NCI-H2196 treated with DMSO at 0.1 percent for 48 hours (cell line): ENCODE data around the gene RPLP2.

Source experiments
- DNase-seq: peaks from one replicate; lab custom pipeline; 2025; ENCODE audit not compliant: unreplicated experiment; lab: John Stamatoyannopoulos, UW

The RPLP2 gene

DNA sequence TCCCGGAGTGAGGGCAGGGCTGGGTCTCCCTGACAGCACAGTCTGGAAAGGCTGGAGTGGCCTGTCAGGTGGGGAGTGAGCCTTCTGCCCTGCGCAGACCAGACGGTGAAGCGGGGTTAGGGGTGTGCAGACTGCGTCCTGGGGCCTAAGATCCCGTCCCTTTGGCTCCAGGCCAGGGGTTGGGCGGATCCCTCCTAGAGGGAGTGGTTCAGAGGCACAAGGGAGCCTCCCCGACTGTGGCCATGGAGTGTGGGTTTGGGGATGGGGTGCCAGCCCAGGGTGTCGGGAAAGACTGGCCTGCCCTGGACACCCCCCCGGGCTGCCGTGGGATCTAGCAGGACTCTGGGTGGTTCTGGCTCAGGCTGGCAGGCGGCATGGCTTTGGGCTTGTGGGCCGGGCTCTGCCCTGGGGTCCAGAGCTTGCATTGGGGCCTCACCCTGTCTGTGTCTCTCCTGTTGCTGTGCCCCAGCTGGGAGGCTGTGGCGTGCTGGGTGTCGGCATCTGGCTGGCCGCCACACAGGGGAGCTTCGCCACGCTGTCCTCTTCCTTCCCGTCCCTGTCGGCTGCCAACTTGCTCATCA lies 52.4 kb downstream of the RPLP2 start:
- DNase-seq: no peak
